GM19240 (cell line): ENCODE data around the gene TECPR2.

Source experiments
- DNase-seq: peaks from one replicate; pipeline ENCODE4 v3.0.0; 2011; ENCODE audit warnings: low spot score; ENCODE audit not compliant: insufficient read length

Gene TECPR2

GRCh38 chr14:102495491-102496330 lies 133.0 kb downstream of the TECPR2 start:
- no peak for DNase-seq

- no peak for DNase-seq
Observed at GRCh38 chr14:102496331-102496691, 133.6 kb downstream of the TECPR2 start.

- DNase-seq: no peak
Observed at GRCh38 chr14:102496958-102497744, 134.4 kb downstream of the TECPR2 start.

- DNase-seq: no peak
Observed at GRCh38 chr14:102497998-102498677, 135.4 kb downstream of the TECPR2 start.

- DNase-seq: no peak
Observed at GRCh38 chr14:102498678-102499265, 136.0 kb downstream of the TECPR2 start.

- no peak for DNase-seq
Observed at GRCh38 chr14:102499401-102500157, 136.8 kb downstream of the TECPR2 start.

GRCh38 chr14:102500158-102500662 lies 137.5 kb downstream of the TECPR2 start:
- no peak for DNase-seq

GRCh38 chr14:102500713-102501112 lies 138.0 kb downstream of the TECPR2 start:
- no peak for DNase-seq

GRCh38 chr14:102501751-102502315 lies 139.1 kb downstream of the TECPR2 start:
- DNase-seq: no peak

GRCh38 chr14:102502571-102502970 lies 139.8 kb downstream of the TECPR2 start:
- no peak for DNase-seq

GRCh38 chr14:102503641-102504327 lies 141.0 kb downstream of the TECPR2 start:
- DNase-seq: no peak

GRCh38 chr14:102504328-102504999 lies 141.7 kb downstream of the TECPR2 start:
- DNase-seq: no peak

- DNase-seq: no peak
Observed at GRCh38 chr14:102505000-102505619, 142.4 kb downstream of the TECPR2 start.

GRCh38 chr14:102505775-102506625 lies 143.3 kb downstream of the TECPR2 start:
- DNase-seq: no peak

- no peak for DNase-seq
Observed at GRCh38 chr14:102506626-102506925, 143.8 kb downstream of the TECPR2 start.

- no peak for DNase-seq
Observed at GRCh38 chr14:102507081-102507856, 144.5 kb downstream of the TECPR2 start.

- no peak for DNase-seq
Observed at GRCh38 chr14:102507857-102508312, 145.1 kb downstream of the TECPR2 start.
